HG02943 (cell line): Measurements from ENCODE around the gene WDR75.

Experiments used
- ATAC-seq: cut with Tn5 transposase; IDR thresholded peaks from one replicate; pipeline ENCODE4 v1.9.1; 2021; ENCODE audit warnings: mild to moderate bottlenecking, low read depth, moderate library complexity; ENCODE audit not compliant: unreplicated experiment

WDR75 gene

DNA sequence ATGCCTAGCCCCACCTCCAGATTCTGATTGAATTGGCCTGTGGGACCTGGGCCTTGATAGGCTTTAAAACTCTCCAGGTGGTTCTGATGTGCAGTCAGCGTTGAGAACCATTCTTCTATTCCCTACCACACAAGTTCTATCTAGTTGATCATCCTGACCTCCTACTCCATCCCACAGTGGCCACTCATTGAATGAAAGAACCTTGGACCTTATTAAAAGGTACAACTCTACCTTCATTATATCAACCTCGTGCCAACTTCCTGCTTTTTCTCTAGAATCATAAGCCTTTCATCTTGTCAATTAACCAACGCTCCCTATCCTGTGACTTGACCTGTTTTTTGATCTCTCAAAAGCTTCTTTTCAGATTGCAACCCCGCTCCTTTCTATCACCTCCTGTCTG, 83.5 kb downstream of the WDR75 start:
- ATAC-seq, result no peak
